HepG2 (cell line): ENCODE data around the gene FKBP14. TPM values are rescaled to one million over a fixed set of nuclear protein-coding genes. Genes with fewer than 3 reads are reported as not detected.

Experiments used
- CEBPB ChIP-seq: IDR thresholded peaks from 2 replicates; pipeline ENCODE4 v1.6.1; 2011; ENCODE audit warnings: low read depth, low read length, improper control_type of control experiment, borderline replicate concordance
- HNF1B ChIP-seq: sonication (generic); formaldehyde crosslinking; IDR thresholded peaks from 2 replicates; pipeline ENCODE4 v1.5.1; 2020; ENCODE audit warnings: mild to moderate bottlenecking, moderate library complexity, missing genetic modification reagents
- HNF4A ChIP-seq: sonication (generic); formaldehyde crosslinking; IDR thresholded peaks from 2 replicates; pipeline ENCODE4 v1.4.0; 2020; ENCODE audit warnings: missing genetic modification reagents
- HNF4G ChIP-seq, 2 experiments: sonication (generic) in 1 of 2; formaldehyde crosslinking in 1 of 2; IDR thresholded peaks; 2 replicates each; pipeline versions ENCODE4 v1.4.0 to v1.6.1; 2011 to 2020; ENCODE audit warnings: borderline replicate concordance in 2 of 2, low read depth in 2 of 2, mild to moderate bottlenecking in 2 of 2, low read length in 1 of 2, missing genetic modification reagents in 1 of 2, moderate library complexity in 1 of 2
- HNRNPH1 ChIP-seq: fragments of 200-400 bp; formaldehyde crosslinking; optimal IDR thresholded peaks from 2 replicates; pipeline ENCODE3; 2017; ENCODE audit warnings: mild to moderate bottlenecking, low read depth, low read length
- IKZF1 ChIP-seq: fragments of 450-650 bp; IDR thresholded peaks from 2 replicates; pipeline ENCODE4 v1.7.1; 2016
- NR0B2 ChIP-seq: sonication (generic); formaldehyde crosslinking; IDR thresholded peaks from 2 replicates; pipeline ENCODE4 v1.4.0; 2020; ENCODE audit warnings: mild to moderate bottlenecking, missing genetic modification reagents
- NR3C1 ChIP-seq: sonication (generic); formaldehyde crosslinking; IDR thresholded peaks from 2 replicates; pipeline ENCODE4 v1.4.0; 2020; ENCODE audit warnings: missing genetic modification reagents
- RFXAP ChIP-seq: sonication (generic); formaldehyde crosslinking; IDR thresholded peaks from 2 replicates; pipeline ENCODE4 v1.4.0; 2020; ENCODE audit warnings: missing genetic modification reagents, borderline replicate concordance
- SIN3A ChIP-seq: IDR thresholded peaks from 2 replicates; pipeline ENCODE4 v1.6.1; 2011; ENCODE audit warnings: low read depth, mild to moderate bottlenecking, control low read depth, low read length, borderline replicate concordance
- SRSF9 ChIP-seq: fragments of 200-400 bp; formaldehyde crosslinking; IDR thresholded peaks from 2 replicates; pipeline ENCODE4 v1.6.1; 2018; ENCODE audit warnings: borderline replicate concordance, mild to moderate bottlenecking, low read depth, low read length; ENCODE audit not compliant: insufficient read depth, poor library complexity, severe bottlenecking
- THRA ChIP-seq: sonication (generic); formaldehyde crosslinking; IDR thresholded peaks from 2 replicates; pipeline ENCODE4 v1.4.0; 2020; ENCODE audit warnings: missing genetic modification reagents, borderline replicate concordance
- ZBED4 ChIP-seq: sonication (generic); formaldehyde crosslinking; IDR thresholded peaks from 2 replicates; pipeline ENCODE4 v1.4.0; 2020; ENCODE audit warnings: missing genetic modification reagents, borderline replicate concordance
- ZNF260 ChIP-seq: sonication (generic); formaldehyde crosslinking; IDR thresholded peaks from 2 replicates; pipeline ENCODE4 v1.4.0; 2020; ENCODE audit warnings: missing genetic modification reagents, low read depth, mild to moderate bottlenecking, borderline replicate concordance
- ZNF350 ChIP-seq: sonication (generic); formaldehyde crosslinking; IDR thresholded peaks from 2 replicates; pipeline ENCODE4 v1.4.0; 2020; ENCODE audit warnings: mild to moderate bottlenecking, low read depth, missing genetic modification reagents, borderline replicate concordance
- ZNF512B ChIP-seq: sonication (generic); formaldehyde crosslinking; IDR thresholded peaks from 2 replicates; pipeline ENCODE4 v1.5.1; 2020; ENCODE audit warnings: missing genetic modification reagents, mild to moderate bottlenecking, borderline replicate concordance
- ZNF879 ChIP-seq: sonication (generic); formaldehyde crosslinking; IDR thresholded peaks from 2 replicates; pipeline ENCODE4 v1.8.1; 2023; ENCODE audit warnings: missing genetic modification reagents
- polyA plus RNA-seq, 8 experiments: library from polyadenylated mRNA; depleted of rRNA in 3 of 8; stranded (reverse) in 7 of 8; unstranded in 1 of 8; fragments of >200 nt; fragmentation: Illumina TruSeq in 4 of 8; extraction: Trizol in 4 of 8; gene quantifications; 2 replicates each; pipeline versions ENCODE4 v1.2.1 to v1.2.3, GENCODE V29; 2011 to 2016; ENCODE audit warnings: low read depth in 4 of 8, missing spikeins in 1 of 8, mixed read lengths in 1 of 8; ENCODE audit not compliant: insufficient read depth in 1 of 8
- total RNA-seq, 5 experiments: library from RNA; depleted of rRNA; stranded (reverse); fragments of >200 nt; fragmentation: Illumina TruSeq; extraction: Trizol; gene quantifications; 2 replicates each; pipeline ENCODE4 v1.2.3, GENCODE V29; 2016; ENCODE audit warnings: low read depth in 1 of 5

FKBP14 gene
- total and polyA plus RNA-seq, 2 of the 13 experiments (the other 11 are each of a cell fraction or from before 2014, with no cell fraction given), result 20.0 to 32.3 TPM

GRCh38 chr7:30028216-30028748, 1.8 kb upstream of the FKBP14 start, which contains the start of gene PLEKHA8 (continued):
- TF ChIP-seq HNF1B (CRISPR knock-in tag) (no peak), ZBED4 (CRISPR knock-in tag) (peak; percentile 77), SIN3A (no peak), ZNF879 (CRISPR knock-in tag) (no peak), HNRNPH1 (no peak), IKZF1 (no peak), RFXAP (CRISPR knock-in tag) (peak; percentile 84; the same call in 1 of the 2 replicates), ZNF260 (CRISPR knock-in tag) (no peak), CEBPB (no peak), ZNF350 (CRISPR knock-in tag) (no peak), NR3C1 (CRISPR knock-in tag) (no peak), ZNF512B (CRISPR knock-in tag) (no peak), HNF4A (peak; percentile 46), SRSF9 (no peak), NR0B2 (CRISPR knock-in tag) (peak; percentile 44; the same call in 1 of the 2 replicates), THRA (CRISPR knock-in tag) (peak; percentile 2; the same call in 1 of the 2 replicates), HNF4G (IDR thresholded peaks at IDR 0.05; ENCODE audit: borderline replicate concordance, low read depth, low read length) (peak; percentile 47; the same call in 1 of the 2 replicates), HNF4G (CRISPR knock-in tag; IDR thresholded peaks at IDR 0.05; ENCODE audit: borderline replicate concordance, low read depth) (no peak)
